Measurements from ENCODE around the gene ZNF398. TPM values are rescaled to one million over a fixed set of nuclear protein-coding genes. Genes with fewer than 3 reads are reported as not detected.

Gene ZNF398
- total RNA-seq, 1 donor from 2014 or later: 19.5 TPM

DNA sequence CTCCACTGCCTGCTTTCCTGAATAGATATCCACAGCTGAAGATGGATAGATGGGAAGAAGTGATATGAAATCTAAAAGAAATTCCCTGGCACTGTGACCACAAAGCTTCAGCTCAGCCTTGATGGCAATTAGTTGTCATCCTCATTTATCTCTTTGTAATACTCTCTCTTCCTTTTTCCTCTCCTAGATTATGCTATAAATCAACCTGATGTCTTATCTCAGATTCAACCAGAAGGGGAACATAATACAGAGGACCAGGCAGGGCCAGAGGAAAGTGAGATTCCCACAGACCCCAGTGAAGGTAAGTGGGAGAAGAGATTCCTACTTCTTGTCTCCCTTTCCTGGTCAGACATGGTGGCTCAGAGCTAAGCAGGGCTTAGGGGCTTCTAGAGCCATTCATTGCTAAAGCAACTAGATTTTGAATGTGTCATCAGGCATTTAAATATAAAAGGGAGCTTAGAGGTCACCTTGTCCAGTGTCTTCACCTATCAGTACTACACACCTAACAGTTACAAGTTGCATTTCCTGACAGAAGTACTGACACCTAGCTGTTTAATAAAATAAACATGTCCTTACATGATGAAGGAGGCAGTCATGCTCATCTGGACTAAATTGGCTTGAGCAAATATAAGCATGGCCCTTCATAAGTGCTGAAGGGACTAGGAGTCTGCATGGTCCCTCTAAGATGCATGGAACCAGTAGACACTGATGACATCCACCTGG lies 19.5 kb downstream of the ZNF398 start:
- H3K4me1 Mint-ChIP-seq (ENCODE audit: unreplicated experiment): no peaks in the 10 kb centered on the region
- TF ChIP-seq, protein P1, sequence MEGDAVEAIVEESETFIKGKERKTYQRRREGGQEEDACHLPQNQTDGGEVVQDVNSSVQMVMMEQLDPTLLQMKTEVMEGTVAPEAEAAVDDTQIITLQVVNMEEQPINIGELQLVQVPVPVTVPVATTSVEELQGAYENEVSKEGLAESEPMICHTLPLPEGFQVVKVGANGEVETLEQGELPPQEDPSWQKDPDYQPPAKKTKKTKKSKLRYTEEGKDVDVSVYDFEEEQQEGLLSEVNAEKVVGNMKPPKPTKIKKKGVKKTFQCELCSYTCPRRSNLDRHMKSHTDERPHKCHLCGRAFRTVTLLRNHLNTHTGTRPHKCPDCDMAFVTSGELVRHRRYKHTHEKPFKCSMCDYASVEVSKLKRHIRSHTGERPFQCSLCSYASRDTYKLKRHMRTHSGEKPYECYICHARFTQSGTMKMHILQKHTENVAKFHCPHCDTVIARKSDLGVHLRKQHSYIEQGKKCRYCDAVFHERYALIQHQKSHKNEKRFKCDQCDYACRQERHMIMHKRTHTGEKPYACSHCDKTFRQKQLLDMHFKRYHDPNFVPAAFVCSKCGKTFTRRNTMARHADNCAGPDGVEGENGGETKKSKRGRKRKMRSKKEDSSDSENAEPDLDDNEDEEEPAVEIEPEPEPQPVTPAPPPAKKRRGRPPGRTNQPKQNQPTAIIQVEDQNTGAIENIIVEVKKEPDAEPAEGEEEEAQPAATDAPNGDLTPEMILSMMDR (conservative IDR thresholded peaks at IDR 0.05): no peak
- no peaks in the 10 kb centered on the region for H3K27me3 Mint-ChIP-seq
- H3K4me3 Mint-ChIP-seq: no peak overlapping the region
- peaks cover 16% of the 10 kb centered on the region for H3K36me3 Mint-ChIP-seq
- H3K27ac Mint-ChIP-seq: no peak overlapping the region
- no peak for DNase-seq (ENCODE audit: extremely low spot score, unreplicated experiment)
- no peaks in the 10 kb centered on the region for H3K9me3 Mint-ChIP-seq

DNA sequence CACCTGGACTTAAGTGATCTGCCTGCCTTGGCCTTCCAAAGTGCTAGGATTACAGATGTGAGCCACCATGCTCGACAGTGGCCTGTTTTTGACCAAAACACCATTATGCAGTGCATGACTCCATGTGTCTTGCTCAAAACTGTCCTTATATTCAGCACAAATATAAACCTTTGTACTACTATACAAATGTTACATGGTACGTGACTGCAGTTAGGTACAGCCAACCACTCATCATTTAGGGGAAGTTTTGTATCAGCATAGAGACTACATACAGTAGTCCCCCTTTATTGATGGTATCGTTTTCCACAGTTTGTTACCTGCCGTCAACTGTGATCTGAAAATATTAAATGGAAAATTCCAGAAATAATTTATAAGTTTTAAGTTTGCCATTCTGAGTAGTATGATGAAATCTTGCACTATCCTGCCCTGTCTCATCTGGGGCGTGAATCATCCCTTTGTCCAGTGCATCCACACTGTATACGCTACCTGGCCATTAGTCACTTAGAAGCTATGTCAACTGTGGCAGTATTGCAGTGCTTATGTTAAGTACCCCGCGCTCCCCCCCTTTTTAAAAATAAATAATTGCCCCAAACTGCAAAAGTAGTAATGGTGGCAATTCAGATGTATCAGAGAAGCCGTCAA lies 24.8 kb downstream of the ZNF398 start:
- H3K9me3 Mint-ChIP-seq: no peaks in the 10 kb centered on the region
- no peaks in the 10 kb centered on the region for H3K27me3 Mint-ChIP-seq
- no peaks in the 10 kb centered on the region for H3K4me1 Mint-ChIP-seq (ENCODE audit: unreplicated experiment)
- H3K36me3 Mint-ChIP-seq: peaks cover 17% of the 10 kb centered on the region
- no peak overlapping the region for H3K27ac Mint-ChIP-seq
- no peak for DNase-seq (ENCODE audit: extremely low spot score, unreplicated experiment)
- TF ChIP-seq, protein P1 (conservative IDR thresholded peaks at IDR 0.05): no peak
- no peak overlapping the region for H3K4me3 Mint-ChIP-seq

DNA sequence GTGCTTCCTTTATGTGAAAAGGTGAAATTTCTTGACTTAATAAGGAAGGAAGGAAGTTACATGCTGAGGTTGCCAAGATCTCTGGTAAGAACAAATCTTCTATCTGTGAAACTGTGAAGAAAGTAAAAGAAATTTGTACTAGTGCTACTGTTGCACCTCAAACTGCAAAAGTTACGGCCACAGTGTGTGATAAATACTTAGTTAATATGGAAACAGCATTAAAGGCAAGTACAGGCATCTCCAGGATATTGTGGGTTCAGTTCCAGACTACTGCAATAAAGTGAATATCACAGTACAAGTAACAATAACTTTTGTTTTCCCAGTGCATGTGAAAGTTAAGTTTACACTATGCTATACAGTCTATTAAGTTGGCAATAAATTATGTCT lies 25.3 kb downstream of the ZNF398 start:
- DNase-seq (ENCODE audit: extremely low spot score, unreplicated experiment): no peak
- Mint-ChIP-seq H3K4me1 (ENCODE audit: unreplicated experiment) (no peaks in the 10 kb centered on the region), H3K36me3 (peaks cover 23% of the 10 kb centered on the region), H3K27me3 (no peaks in the 10 kb centered on the region), H3K4me3 (no peak overlapping the region), H3K9me3 (no peaks in the 10 kb centered on the region), H3K27ac (no peak overlapping the region)
- TF ChIP-seq, protein P1 (conservative IDR thresholded peaks at IDR 0.05): no peak

DNA sequence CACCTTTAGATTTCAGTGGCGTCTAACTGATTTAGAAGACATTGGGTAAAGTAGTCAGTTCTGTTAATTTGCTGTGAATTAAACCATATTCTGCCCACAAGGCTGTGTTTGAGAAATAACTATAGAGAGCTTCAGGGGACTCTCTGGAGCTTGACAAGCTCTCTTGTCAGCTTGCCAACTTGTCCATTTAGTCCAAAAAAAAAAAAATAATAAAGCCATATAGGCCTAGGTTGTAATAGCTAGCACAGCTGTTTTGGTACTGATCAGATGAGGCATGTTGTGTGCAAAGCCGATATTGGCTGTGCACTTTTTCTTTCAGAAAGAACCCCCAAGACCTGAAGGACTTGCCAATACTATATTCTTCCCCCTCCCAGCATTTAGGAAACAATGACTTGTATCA lies 27.9 kb downstream of the ZNF398 start:
- Mint-ChIP-seq H3K27me3 (no peaks in the 10 kb centered on the region), H3K9me3 (no peaks in the 10 kb centered on the region), H3K4me1 (ENCODE audit: unreplicated experiment) (no peaks in the 10 kb centered on the region), H3K4me3 (no peak overlapping the region), H3K27ac (no peak overlapping the region), H3K36me3 (peaks cover 29% of the 10 kb centered on the region)
- TF ChIP-seq, protein P1 (conservative IDR thresholded peaks at IDR 0.05): no peak
- DNase-seq (ENCODE audit: extremely low spot score, unreplicated experiment): no peak

DNA sequence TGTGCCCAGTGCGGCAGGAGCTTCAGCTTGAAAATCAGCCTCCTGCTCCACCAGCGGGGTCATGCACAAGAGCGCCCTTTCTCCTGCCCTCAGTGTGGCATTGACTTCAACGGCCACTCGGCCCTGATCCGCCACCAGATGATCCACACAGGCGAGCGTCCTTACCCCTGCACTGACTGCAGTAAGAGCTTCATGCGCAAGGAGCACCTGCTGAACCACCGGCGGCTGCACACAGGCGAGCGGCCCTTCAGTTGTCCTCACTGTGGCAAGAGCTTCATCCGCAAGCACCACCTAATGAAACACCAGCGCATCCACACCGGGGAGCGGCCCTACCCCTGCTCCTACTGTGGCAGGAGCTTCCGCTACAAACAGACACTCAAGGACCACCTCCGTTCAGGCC lies 32.0 kb downstream of the ZNF398 start:
- H3K9me3 Mint-ChIP-seq: no peaks in the 10 kb centered on the region
- no peak overlapping the region for H3K27ac Mint-ChIP-seq
- H3K4me1 Mint-ChIP-seq (ENCODE audit: unreplicated experiment): no peaks in the 10 kb centered on the region
- peaks cover 29% of the 10 kb centered on the region for H3K36me3 Mint-ChIP-seq
- TF ChIP-seq, protein P1 (conservative IDR thresholded peaks at IDR 0.05): no peak
- no peak overlapping the region for H3K4me3 Mint-ChIP-seq
- no peak for DNase-seq (ENCODE audit: extremely low spot score, unreplicated experiment)
- no peaks in the 10 kb centered on the region for H3K27me3 Mint-ChIP-seq

Data from type B pancreatic cell (in vitro differentiated cells).